ENCODE data around the gene R3HDM4.
A peak's percentile ranks its signal among the peaks of the same experiment; 100 is the strongest.

R3HDM4 gene

GRCh38 chr19:861141-861755 is 51.8 kb downstream of the R3HDM4 start:
- no peaks in the 10 kb centered on the region for H3K9me3 ChIP-seq
- no peak for DNase-seq
- H3K4me1 ChIP-seq, result peaks cover 0 to 31% (median 18%) of the 10 kb centered on the region in 4 donors
- H3K27ac ChIP-seq, result no peak overlapping the region
- intact Hi-C loops (cut with DNase I; ENCODE audit: low total_unique reads), result no loop called here
- H3K4me3 ChIP-seq, result no peak overlapping the region
- peaks cover 0 to 52% of the 10 kb centered on the region in 2 donors for H3K27me3 ChIP-seq
- no peaks in the 10 kb centered on the region for H3K36me3 ChIP-seq
- no peak for TF ChIP-seq CTCF (IDR thresholded peaks at IDR 0.05)

DNA sequence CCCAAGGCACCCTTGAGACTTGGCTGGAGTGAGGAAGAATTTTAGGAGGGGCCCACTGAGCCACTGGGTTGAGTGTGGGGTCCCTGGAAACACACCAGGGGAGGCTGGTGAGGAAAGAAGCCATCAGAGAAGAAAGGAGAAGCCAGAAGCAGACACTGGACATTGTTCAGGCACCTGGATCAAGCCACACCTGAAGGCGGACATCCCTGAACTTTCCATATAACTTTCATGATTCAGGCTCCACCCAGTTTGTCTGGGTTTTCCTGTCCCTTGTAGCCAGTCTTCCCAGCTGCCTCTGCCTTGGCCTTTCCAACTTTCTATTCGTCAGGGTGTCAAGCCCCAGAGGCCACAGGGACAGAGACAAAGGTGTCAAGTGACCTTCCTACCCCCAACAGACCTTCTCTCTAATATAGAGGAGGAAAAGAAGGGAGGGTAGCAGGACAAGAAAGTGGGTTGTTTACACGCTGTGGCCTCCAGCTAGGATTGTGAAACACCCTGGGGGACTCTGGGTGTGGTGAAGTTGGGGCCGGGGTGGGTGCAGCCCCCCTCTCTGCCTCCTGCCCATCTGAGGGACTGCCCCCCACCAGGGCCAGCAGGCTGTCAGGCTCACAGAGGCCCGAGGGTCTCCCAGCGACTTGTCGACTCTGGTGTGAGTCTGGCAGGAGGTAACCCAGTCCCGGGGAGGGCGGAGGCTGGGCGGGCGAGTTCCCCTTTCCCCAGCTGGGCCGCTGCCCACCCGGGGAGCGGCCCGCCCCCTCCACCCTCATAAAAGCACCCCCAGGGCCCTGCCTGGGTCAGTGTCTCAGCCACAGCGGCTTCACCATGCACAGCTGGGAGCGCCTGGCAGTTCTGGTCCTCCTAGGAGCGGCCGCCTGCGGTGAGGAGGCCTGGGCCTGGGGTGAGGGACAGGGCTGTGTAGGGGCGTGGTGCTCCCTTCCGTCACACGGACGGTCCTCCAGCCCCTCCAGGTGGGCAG is 53.9 kb downstream of the R3HDM4 start, which contains the start of gene CFD:
CFD (plus strand) TSS at position 797 of the 976 bp plus-strand sequence; CDS start at position 823, 26 bp downstream.
- no peaks in the 10 kb centered on the region for H3K9me3 ChIP-seq
- peak within 1 kb of the TSS; percentile 37 to 43 for H3K4me3 ChIP-seq
- H3K36me3 ChIP-seq, result no peaks in the 10 kb centered on the region
- no peak for TF ChIP-seq CTCF (IDR thresholded peaks at IDR 0.05)
- peak; percentile 82 for DNase-seq
- intact Hi-C loops (cut with DNase I; ENCODE audit: low total_unique reads), result loop anchor here (5.0 to 10.0 kb wide), 2 partner anchors 58 to 126 kb away; partner anchors contain the start of genes KISS1R and WDR18
- H3K27ac ChIP-seq, result peak within 1 kb of the TSS; percentile 13 to 27
- peaks cover 0 to 31% (median 18%) of the 10 kb centered on the region in 4 donors for H3K4me1 ChIP-seq
- peaks cover 0 to 68% of the 10 kb centered on the region in 2 donors for H3K27me3 ChIP-seq

- peaks cover 0 to 29% (median 17%) of the 10 kb centered on the region in 4 donors for H3K4me1 ChIP-seq
- H3K4me3 ChIP-seq, result no peak overlapping the region
- H3K27ac ChIP-seq, result no peak overlapping the region
- TF ChIP-seq CTCF (IDR thresholded peaks at IDR 0.05), result no peak
- intact Hi-C loops (cut with DNase I; ENCODE audit: low total_unique reads), result loop anchor here (5.0 to 10.0 kb wide), 2 partner anchors 59 to 127 kb away; partner anchors contain the start of genes KISS1R and WDR18
- no peaks in the 10 kb centered on the region for H3K36me3 ChIP-seq
- no peaks in the 10 kb centered on the region for H3K9me3 ChIP-seq
- peaks cover 0 to 74% of the 10 kb centered on the region in 2 donors for H3K27me3 ChIP-seq
- DNase-seq, result no peak
Observed at GRCh38 chr19:858284-858683, 54.7 kb downstream of the R3HDM4 start.

- peaks cover 0 to 75% of the 10 kb centered on the region in 2 donors for H3K27me3 ChIP-seq
- no peak for TF ChIP-seq CTCF (IDR thresholded peaks at IDR 0.05)
- H3K4me1 ChIP-seq, result peaks cover 0 to 19% (median 12%) of the 10 kb centered on the region in 4 donors
- no peak overlapping the region for H3K27ac ChIP-seq
- H3K9me3 ChIP-seq, result no peaks in the 10 kb centered on the region
- H3K36me3 ChIP-seq, result no peaks in the 10 kb centered on the region
- DNase-seq, result no peak
- no peak overlapping the region for H3K4me3 ChIP-seq
- intact Hi-C loops (cut with DNase I; ENCODE audit: low total_unique reads), result loop anchor here (5.0 to 10.0 kb wide), 2 partner anchors 62 to 129 kb away; partner anchors contain the start of genes KISS1R and WDR18
Observed at GRCh38 chr19:855566-856120, 57.4 kb downstream of the R3HDM4 start.

- H3K9me3 ChIP-seq, result no peaks in the 10 kb centered on the region
- peaks cover 0 to 70% of the 10 kb centered on the region in 2 donors for H3K27me3 ChIP-seq
- intact Hi-C loops (cut with DNase I; ENCODE audit: low total_unique reads), result loop anchor here (5.0 to 10.0 kb wide), 2 partner anchors 62 to 130 kb away; partner anchors contain the start of genes KISS1R and WDR18
- H3K27ac ChIP-seq, result no peak overlapping the region
- DNase-seq, result no peak
- H3K4me1 ChIP-seq, result peaks cover 0 to 19% (median 11%) of the 10 kb centered on the region in 4 donors
- H3K36me3 ChIP-seq, result no peaks in the 10 kb centered on the region
- no peak for TF ChIP-seq CTCF (IDR thresholded peaks at IDR 0.05)
- no peak overlapping the region for H3K4me3 ChIP-seq
Observed at GRCh38 chr19:855142-855541, 57.9 kb downstream of the R3HDM4 start.

Data from tibial artery (tissue), 4 donors.